ENCODE measurements around the gene CD200. TPM values are rescaled to one million over a fixed set of nuclear protein-coding genes. Genes with fewer than 3 reads are reported as not detected.

Gene CD200
- total and polyA plus RNA-seq, 2 of the 4 experiments (the other 2 are of a cell fraction), result 1.1 to 1.7 TPM

- TF ChIP-seq SMC3 (IDR thresholded peaks at IDR 0.05; ENCODE audit: low read depth, low read length), result no peak
Observed at GRCh38 chr3:112395181-112395895, 62.4 kb downstream of the CD200 start (continued).

DNA sequence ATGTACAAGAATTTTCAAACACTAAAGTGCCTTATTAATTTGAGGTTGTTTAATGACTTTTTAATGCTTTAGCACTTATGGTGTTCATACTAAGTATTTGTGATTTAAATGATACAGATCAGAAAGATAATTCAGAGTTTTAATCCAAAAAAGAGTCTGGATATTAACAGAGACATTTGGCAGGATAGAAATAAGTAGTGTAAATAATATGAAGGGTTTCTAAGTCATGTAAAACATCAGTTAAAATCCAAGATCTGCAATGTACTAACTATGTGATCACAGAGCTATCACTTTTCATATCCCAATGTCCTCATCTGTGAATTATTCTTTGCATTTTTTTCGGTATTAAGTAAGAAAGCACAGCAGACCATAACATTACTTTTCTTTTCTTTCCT, 62.9 kb downstream of the CD200 start:
- no CpG with 5 or more reads among the region's 1 CpG for WGBS, 2 experiments (ENCODE audit: extremely low coverage in 2 of 2, insufficient read length in 1 of 2)
- intact Hi-C loops (cut with micrococcal nuclease), result no loop called here
- no TSS peak for BruUV-seq (replicated peaks)
- in situ Hi-C loops (cut with MboI; ENCODE audit: low sequenced_read_pairs), result no loop called here
- H3K4me1 ChIP-seq (ENCODE audit: control insufficient read depth, insufficient read depth, low read length), result peaks cover 15% of the 10 kb centered on the region
- H2BK5ac ChIP-seq (ENCODE audit: low read depth, low read length, poor library complexity, severe bottlenecking), result peak overlapping the region; percentile 97
- no peak overlapping the region for H2AK9ac ChIP-seq (replicated peaks; ENCODE audit: low read depth, low read length, poor library complexity)
- H3K36me3 ChIP-seq (ENCODE audit: control insufficient read depth, insufficient read depth, low read length), result no peaks in the 10 kb centered on the region
- H4K91ac ChIP-seq (ENCODE audit: insufficient read depth, low read depth, low read length), result no peak overlapping the region
- H2BK15ac ChIP-seq (ENCODE audit: low read depth, low read length), result no peak overlapping the region; the same call in 2 of the 3 replicates
- peak overlapping the region; percentile 85; the same call in 1 of the 2 replicates for H3K27ac ChIP-seq (ENCODE audit: insufficient read depth, low read length)
- H2AK5ac ChIP-seq (ENCODE audit: low read depth, low read length), result no peak overlapping the region
- H3K4me2 ChIP-seq (ENCODE audit: low read depth, low read length), result no peak overlapping the region
- no peak overlapping the region for H3K4ac ChIP-seq (ENCODE audit: low read depth, low read length)
- ChIA-PET CTCF (interaction anchor here (1.0 kb wide), 1 partner anchor 69 kb away, joined by 3 read pairs; no protein-coding TSS in a partner anchor), POLR2A (ENCODE audit: unreplicated experiment) (no interaction called here)
- 0 out of 2 replicates have a peak overlapping the region, but pooled peaks have one; percentile 3 for H2BK20ac ChIP-seq (ENCODE audit: low read depth, low read length)
- no peak overlapping the region for H3K23ac ChIP-seq (ENCODE audit: low read depth, low read length)
- no peaks in the 10 kb centered on the region for H4K20me1 ChIP-seq (ENCODE audit: insufficient read depth, low read length)
- peak overlapping the region; percentile 99 for H3K18ac ChIP-seq (ENCODE audit: low read depth, low read length)
- H3K27me3 ChIP-seq (ENCODE audit: control insufficient read depth, insufficient read depth, low read length), result no peaks in the 10 kb centered on the region
- peaks cover 2% of the 10 kb centered on the region; the same call in 1 of the 2 replicates for H3K9me3 ChIP-seq (ENCODE audit: control insufficient read depth, insufficient read depth, low read length)
- no peak overlapping the region for H4K5ac ChIP-seq (ENCODE audit: low read depth, low read length)
- H2BK120ac ChIP-seq (ENCODE audit: low read depth, low read length), result peak overlapping the region; percentile 9; the same call in 1 of the 2 replicates
- no peak overlapping the region for H3K9ac ChIP-seq (ENCODE audit: low read depth, low read length)
- no peaks in the 10 kb centered on the region for H3K79me1 ChIP-seq (ENCODE audit: low read depth in 1 of 2, low read length in 2 of 2)
- H3K4me3 ChIP-seq (ENCODE audit: insufficient read depth, low read depth, low read length), result no peak overlapping the region
- peak; percentile 12 for DNase-seq
- no peak for ATAC-seq (ENCODE audit: low read depth)
- dilution Hi-C loops (cut with HindIII; ENCODE audit: low sequenced_read_pairs, unreplicated experiment), result no loop called here
- no peak overlapping the region for H3K56ac ChIP-seq (ENCODE audit: extremely low read depth, insufficient read depth, low read length)
- H2AFZ ChIP-seq (replicated peaks; ENCODE audit: low read length, poor library complexity), result no peak overlapping the region
- H3K9me1 ChIP-seq (ENCODE audit: insufficient read depth, low read length), result peaks cover 7% of the 10 kb centered on the region
- H4K8ac ChIP-seq (ENCODE audit: low read depth in 2 of 2, low read length in 2 of 2), result peak overlapping the region in 1 of 2 experiments; percentile 26; a peak in 2 of 4 replicates
- no peak overlapping the region for H3K14ac ChIP-seq (replicated peaks; ENCODE audit: low read depth, low read length)
- no peak for TF ChIP-seq BHLHE40 (IDR thresholded peaks at IDR 0.05; ENCODE audit: low read depth, low read length)
- TF ChIP-seq SMC3 (IDR thresholded peaks at IDR 0.05; ENCODE audit: low read depth, low read length), result no peak
- no peak for TF ChIP-seq FOS (IDR thresholded peaks at IDR 0.05; ENCODE audit: low read depth, low read length)
- TF ChIP-seq CHD1 (IDR thresholded peaks at IDR 0.05; ENCODE audit: low read depth, low read length), result no peak
- TF ChIP-seq RAD21 (IDR thresholded peaks at IDR 0.05; ENCODE audit: low read length), result no peak
- no peak for TF ChIP-seq RFX5 (IDR thresholded peaks at IDR 0.05; ENCODE audit: low read depth, low read length)
- TF ChIP-seq, protein P1, sequence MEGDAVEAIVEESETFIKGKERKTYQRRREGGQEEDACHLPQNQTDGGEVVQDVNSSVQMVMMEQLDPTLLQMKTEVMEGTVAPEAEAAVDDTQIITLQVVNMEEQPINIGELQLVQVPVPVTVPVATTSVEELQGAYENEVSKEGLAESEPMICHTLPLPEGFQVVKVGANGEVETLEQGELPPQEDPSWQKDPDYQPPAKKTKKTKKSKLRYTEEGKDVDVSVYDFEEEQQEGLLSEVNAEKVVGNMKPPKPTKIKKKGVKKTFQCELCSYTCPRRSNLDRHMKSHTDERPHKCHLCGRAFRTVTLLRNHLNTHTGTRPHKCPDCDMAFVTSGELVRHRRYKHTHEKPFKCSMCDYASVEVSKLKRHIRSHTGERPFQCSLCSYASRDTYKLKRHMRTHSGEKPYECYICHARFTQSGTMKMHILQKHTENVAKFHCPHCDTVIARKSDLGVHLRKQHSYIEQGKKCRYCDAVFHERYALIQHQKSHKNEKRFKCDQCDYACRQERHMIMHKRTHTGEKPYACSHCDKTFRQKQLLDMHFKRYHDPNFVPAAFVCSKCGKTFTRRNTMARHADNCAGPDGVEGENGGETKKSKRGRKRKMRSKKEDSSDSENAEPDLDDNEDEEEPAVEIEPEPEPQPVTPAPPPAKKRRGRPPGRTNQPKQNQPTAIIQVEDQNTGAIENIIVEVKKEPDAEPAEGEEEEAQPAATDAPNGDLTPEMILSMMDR (conservative IDR thresholded peaks at IDR 0.05; ENCODE audit: low read depth, low read length), result no peak
- no peak for TF ChIP-seq USF2 (IDR thresholded peaks at IDR 0.05; ENCODE audit: low read depth, low read length)
- no peak for TF ChIP-seq NFE2L2 (IDR thresholded peaks at IDR 0.05; ENCODE audit: low read depth, low read length)
- no peak for TF ChIP-seq CEBPB (IDR thresholded peaks at IDR 0.05; ENCODE audit: low read depth, low read length)
- no peak for TF ChIP-seq MAFK (IDR thresholded peaks at IDR 0.05; ENCODE audit: low read depth, low read length)
- TF ChIP-seq RCOR1 (IDR thresholded peaks at IDR 0.05; ENCODE audit: insufficient replicate concordance, low read length), result no peak
- no peak for TF ChIP-seq POLR2A (IDR thresholded peaks at IDR 0.05; ENCODE audit: low read depth, low read length)

Data from IMR-90 (cell line).